ENCODE measurements around the gene BANK1.

DNA sequence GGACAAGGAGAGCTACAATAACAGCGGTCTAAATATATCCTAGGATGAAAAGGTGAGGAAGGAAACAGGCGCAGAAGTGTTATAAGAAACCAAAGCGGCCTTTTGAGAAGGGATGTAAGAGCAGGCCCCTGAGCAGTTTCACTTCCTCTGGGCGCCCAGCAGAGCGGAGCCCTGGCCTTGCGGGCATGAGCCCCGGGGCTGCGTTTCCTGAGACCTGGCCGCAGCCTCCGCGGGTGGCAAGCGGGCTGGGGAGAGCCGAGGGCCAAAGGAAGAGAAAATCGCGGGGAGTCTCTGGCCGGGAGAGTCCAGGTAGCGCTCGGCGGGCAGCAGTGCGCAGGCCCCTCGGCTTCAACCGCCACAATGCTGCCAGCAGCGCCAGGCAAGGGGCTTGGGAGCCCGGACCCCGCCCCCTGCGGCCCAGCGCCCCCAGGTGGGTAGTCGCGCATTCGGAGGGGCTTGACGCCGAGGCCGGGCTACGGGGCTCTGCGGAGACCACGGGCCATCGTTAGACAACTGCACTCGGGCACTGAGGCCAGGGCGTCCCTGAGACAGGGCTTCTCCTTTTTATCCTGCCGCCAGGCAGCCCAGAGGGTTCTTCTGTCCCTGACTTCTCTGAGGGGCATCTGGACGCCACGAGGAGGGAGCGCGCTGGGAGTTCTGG is at the start of gene BANK1:
- no peak for TF ChIP-seq EZH2phosphoT487 (IDR thresholded peaks at IDR 0.05; ENCODE audit: insufficient read depth, low read depth)
- TF ChIP-seq EZH2 (IDR thresholded peaks at IDR 0.05; ENCODE audit: insufficient read depth, poor library complexity, severe bottlenecking) = no peak

Measured in GM23248 (cell line).